Right ventricle myocardium superior (tissue), 1 donor: ENCODE results near the gene CD109. TPM values are rescaled to one million over a fixed set of nuclear protein-coding genes. Genes with fewer than 3 reads are reported as not detected.
"Not testable (repeated sequence)": the region's sequence is repeated elsewhere in the genome, so short reads cannot be mapped to it uniquely, and the experiment has no call there.

ENCODE experiments used
- ATAC-seq: fragments of 200-7000 bp; cut with Tn5 transposase; one replicate; pipeline ENCODE4 v1.9.1; 2020; ENCODE audit warnings: mild to moderate bottlenecking; ENCODE audit not compliant: poor library complexity
- DNase-seq: peaks from one replicate; pipeline ENCODE4 v3.0.0-alpha.2; 2020
- intact Hi-C: fragments of 100-400 bp; cut with DNase I; formaldehyde crosslinking; loops from one replicate; pipeline ENCODE4 v1.11.2; 2022
- total RNA-seq: library from RNA; stranded (reverse); fragmentation: NEBNext Ultra II Directional; extraction: Animal tissue kit (Norgen Biotek cat#: 25700); gene quantifications from one replicate; pipeline ENCODE4 v1.2.1, GENCODE V29; 2021
- donor health status: DM: no; HTN: yes; CAD: no; lungs with severe emphysema.

The CD109 gene
- total RNA-seq, 1 donor from 2014 or later = 6.7 TPM

GRCh38 chr6:73805982-73806381 is 110.0 kb downstream of the CD109 start:
- ATAC-seq, DNase-seq, intact Hi-C loops: not testable (repeated sequence)

DNA sequence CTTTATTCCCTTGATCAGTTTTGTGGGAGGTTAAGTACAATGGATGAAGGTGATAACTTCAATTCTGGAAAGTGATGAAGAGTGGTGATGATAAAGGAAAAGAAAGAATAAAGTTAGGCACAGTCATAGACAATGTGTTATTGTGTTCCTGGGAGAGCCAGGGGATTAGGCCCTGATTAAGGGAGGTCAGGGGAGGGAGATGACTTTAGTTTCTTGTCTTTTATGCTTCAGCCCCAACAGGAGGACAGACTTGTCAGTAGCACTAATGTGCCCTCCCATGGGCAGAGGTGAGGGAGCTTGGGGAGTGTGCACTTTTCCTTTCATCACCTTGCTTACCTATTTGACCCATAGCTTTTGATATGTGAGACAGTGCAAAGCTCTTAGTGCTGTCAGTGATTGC is 115.7 kb downstream of the CD109 start:
- intact Hi-C loops = no loop called here
- DNase-seq (no peak), ATAC-seq (no peak)

DNA sequence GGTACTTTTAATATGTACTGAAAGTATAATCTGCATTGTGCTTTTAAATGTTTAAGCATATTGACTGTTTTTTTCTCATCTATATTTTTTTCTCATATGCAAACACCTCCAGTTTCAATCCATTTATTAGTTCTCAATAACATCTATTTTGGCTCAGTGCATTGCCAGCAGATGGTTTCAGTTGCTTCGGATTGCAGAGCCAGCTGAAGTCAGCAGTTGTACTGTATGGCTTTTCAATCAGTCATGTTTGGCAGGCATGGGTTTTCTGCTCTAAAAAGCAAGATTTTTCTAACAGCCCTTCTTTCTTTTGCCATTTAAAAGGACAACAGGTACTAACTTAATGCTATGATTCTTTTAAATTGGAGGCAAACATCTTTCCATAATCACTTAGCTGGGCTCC is 121.2 kb downstream of the CD109 start:
- DNase-seq (no peak), ATAC-seq (no peak)
- intact Hi-C loops = no loop called here

- intact Hi-C loops = no loop called here
- DNase-seq (no peak), ATAC-seq (peak; percentile 66)
These were observed 127.2 kb downstream of the CD109 start for GRCh38 chr6:73823046-73823735.

DNA sequence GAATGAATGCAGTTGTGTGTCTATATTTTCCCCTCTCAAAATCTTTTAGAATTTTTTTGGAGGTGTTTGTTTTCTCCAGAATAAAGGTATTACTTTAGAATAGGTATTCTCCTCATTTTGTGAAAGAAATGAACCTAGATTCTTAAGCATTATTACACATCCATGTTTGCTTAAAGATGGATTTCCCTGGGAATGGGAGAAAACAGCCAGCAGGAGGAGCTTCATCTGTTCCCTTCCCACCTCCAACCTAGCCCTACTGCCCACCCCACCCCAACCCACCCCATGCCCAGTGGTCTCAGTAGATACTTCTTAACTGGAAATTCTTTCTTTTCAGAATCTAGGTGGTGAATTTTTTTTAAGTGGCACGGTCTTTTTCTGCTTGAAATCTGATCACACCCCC is 127.8 kb downstream of the CD109 start:
- no peak for DNase-seq
- intact Hi-C loops = no loop called here
- ATAC-seq = no peak

- intact Hi-C loops = no loop called here
- DNase-seq (no peak), ATAC-seq (no peak)
These were observed 130.6 kb downstream of the CD109 start for GRCh38 chr6:73826571-73826970.

- intact Hi-C loops = no loop called here
- no peak for ATAC-seq
- DNase-seq = no peak
These were observed 134.1 kb downstream of the CD109 start for GRCh38 chr6:73830119-73830518.

DNA sequence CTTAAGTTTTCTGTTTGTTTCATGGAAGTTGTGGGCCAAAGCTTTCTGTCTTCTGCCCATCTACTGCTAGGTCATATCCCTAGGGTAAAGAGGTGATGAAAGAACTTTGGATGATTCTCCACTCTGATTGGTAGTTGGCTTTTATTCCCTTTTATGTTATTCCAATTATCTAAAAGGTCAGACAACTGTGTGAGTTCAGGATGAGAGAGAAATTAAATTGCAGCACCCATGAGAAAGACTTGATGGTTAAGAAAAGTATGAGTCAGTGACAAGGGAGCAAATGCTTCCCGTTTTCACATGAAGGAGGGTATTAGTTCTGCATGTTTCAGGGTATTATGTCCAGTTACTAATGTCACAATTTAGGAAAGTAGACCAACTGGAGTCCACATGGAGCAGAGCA is 136.3 kb downstream of the CD109 start:
- intact Hi-C loops = no loop called here
- ATAC-seq = peak; percentile 89
- no peak for DNase-seq

DNA sequence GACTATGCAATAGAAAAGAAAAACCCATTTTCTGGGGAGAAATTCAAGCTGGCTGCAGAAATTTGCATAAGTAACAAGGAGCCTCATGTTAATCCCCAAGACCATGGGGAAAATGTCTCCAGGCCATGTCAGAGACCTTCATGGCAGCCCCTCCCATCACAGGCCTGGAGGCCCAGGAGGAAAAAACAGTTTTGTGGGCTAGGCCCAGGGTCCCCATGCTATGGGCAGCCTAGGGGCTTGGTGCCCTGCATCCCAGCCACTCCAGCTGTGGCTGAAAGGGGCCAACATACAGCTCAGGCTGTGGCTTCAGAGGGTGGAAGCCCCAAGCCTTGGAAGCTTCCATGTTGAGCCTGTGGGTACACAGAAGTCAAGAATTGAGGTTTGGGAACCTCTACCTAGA is 148.7 kb downstream of the CD109 start:
- DNase-seq, ATAC-seq, intact Hi-C loops: not testable (repeated sequence)

- intact Hi-C loops, ATAC-seq: not testable (repeated sequence)
These were observed 155.0 kb downstream of the CD109 start for GRCh38 chr6:73851048-73851447.

DNA sequence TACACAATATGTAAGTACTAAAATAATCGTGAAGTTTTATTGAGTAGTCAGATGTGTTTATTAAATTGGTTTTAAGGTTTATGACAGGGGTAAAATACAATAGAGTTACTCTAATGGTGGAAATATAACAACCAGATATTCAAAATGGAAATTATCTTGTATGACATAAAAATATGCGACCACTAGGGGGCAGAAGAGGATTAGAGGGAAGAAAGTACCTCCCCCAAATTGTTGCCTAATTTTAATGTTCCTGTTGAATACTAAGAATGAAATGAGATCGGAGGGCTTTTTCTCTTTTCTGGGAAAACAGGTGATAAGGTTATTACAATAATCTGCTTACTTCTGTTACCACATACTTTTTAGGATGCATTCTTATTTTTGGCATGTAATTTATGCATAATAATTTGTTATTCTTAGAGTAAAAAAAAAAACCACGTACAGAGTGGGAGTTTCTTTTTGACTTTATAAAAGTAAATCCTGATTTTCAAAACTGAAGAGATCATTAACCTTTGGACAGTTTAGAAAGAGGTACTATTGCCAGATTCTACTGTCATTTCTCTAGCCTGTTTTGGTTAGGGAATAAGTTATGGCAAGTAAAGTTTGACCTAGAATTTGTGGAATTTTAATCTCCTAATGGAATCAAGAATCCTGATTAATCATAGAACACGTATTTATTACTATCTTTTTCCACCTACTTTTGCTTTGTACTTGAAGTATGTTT is 159.2 kb downstream of the CD109 start:
- ATAC-seq (peak; percentile 51), DNase-seq (no peak)
- intact Hi-C loops = no loop called here

More at GRCh38 chr6:73851048-73851447, 155.0 kb downstream of the CD109 start:
- not testable (repeated sequence) for DNase-seq

- DNase-seq = no peak
- intact Hi-C loops = no loop called here
- ATAC-seq = peak; percentile 57
These were observed 161.4 kb downstream of the CD109 start for GRCh38 chr6:73857341-73857890.

DNA sequence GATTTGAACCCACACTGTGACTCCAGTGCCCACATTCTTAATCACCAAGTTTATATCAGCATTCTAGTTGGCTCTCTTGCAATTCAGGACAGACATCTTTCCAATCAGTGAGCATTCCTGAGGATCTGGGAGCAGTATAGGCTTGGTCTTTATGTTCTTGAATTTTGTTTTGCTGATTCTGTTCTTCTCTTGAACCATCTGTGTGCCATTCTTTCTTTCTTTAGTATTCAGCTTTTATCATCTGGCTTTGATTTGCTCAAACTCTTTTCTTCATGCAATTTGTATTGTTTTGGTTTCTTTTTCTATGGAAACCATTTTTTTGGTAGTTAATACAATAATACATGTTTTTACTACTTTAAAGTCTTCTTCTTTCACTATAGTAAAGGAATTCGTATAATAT is 162.4 kb downstream of the CD109 start:
- intact Hi-C loops = no loop called here
- DNase-seq (no peak), ATAC-seq (no peak)

GRCh38 chr6:73860303-73860702 is 164.3 kb downstream of the CD109 start:
- intact Hi-C loops = no loop called here
- DNase-seq (no peak), ATAC-seq (no peak)

DNA sequence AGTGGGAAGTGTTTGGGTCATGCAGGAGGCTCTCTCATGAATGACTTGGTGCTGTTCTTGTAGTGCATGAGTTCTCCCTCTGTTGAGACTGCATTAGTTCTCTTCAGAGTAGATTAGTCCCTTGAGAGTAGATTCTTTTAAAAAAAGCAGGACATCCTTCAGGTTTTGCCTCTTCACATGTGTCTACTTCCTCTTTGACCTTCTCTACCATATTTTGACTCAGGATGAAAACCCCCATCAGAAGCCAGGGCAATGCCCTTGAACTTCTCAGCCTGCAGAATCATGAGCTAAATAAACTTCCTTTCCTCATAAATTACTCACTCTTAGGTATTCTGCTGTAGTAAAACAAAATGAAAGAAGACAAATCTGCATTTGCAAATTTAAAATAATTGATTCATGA is 170.3 kb downstream of the CD109 start:
- DNase-seq = no peak
- intact Hi-C loops = no loop called here
- ATAC-seq = no peak

- intact Hi-C loops = no loop called here
- ATAC-seq (no peak), DNase-seq (no peak)
These were observed 171.4 kb downstream of the CD109 start for GRCh38 chr6:73867411-73867810.

DNA sequence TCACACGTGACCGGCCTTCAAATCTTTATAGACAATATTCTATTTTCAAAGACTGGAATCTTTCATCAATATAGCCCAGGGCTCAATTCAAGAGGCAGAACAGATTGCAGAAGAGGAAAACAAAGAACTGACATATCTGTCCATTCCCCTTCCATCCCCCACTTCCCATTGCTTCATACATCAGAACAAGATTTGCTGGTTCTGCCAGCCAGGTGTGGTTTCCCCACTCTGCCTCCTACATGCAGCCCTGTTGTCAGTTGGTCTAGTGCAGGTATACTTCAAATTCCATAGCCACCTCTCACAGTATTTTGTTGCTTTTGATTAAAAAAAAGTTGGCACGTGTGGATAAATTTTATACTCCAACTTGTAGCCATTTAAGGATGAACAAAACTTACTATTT is 174.9 kb downstream of the CD109 start:
- no peak for DNase-seq
- intact Hi-C loops = no loop called here
- ATAC-seq = no peak

GRCh38 chr6:73873081-73873480 is 177.1 kb downstream of the CD109 start:
- DNase-seq (no peak), ATAC-seq (no peak)
- intact Hi-C loops = no loop called here
